Right cardiac atrium (tissue), 5 donors: ENCODE results near the gene IL10RB. TPM values are rescaled to one million over a fixed set of nuclear protein-coding genes. Genes with fewer than 3 reads are reported as not detected.

Source experiments
- ATAC-seq, 2 donors: fragments of 200-7000 bp; cut with Tn5 transposase; one replicate each; pipeline versions ENCODE4 v1.8.0 to v1.9.1; 2020; ENCODE audit warnings: moderate library complexity in 2 of 2, mild to moderate bottlenecking in 1 of 2
- DNase-seq, 3 donors: peaks; one replicate each; pipeline ENCODE4 v3.0.0-alpha.2; 2020
- H3K27ac ChIP-seq: one replicate; pipeline ENCODE4 v1.5.1; 2013; ENCODE audit warnings: mild to moderate bottlenecking, low read length, control low read depth, moderate library complexity
- H3K27me3 ChIP-seq: one replicate; pipeline ENCODE4 v1.6.1; 2013; ENCODE audit not compliant: control insufficient read depth, insufficient read depth
- H3K4me1 ChIP-seq: one replicate; pipeline ENCODE4 v1.6.1; 2013; ENCODE audit warnings: low read length; ENCODE audit not compliant: control insufficient read depth, insufficient read depth
- H3K4me3 ChIP-seq: one replicate; pipeline ENCODE4 v1.5.1; 2013; ENCODE audit warnings: low read length, control low read depth
- H3K9me3 ChIP-seq: one replicate; pipeline ENCODE4 v1.6.1; 2013; ENCODE audit warnings: low read length; ENCODE audit not compliant: control insufficient read depth
- WGBS: extraction: QIAGEN DNeasy Blood & Tissue Kit; methylation state at CpG from one replicate; pipeline ENCODE4 v1.1.7; 2013; 5-methylcytosine and 5-hydroxymethylcytosine counted together
- intact Hi-C, 4 donors: fragments of 100-400 bp; cut with DNase I; formaldehyde crosslinking; loops; one replicate each; pipeline versions ENCODE4 v1.11.0 to v1.14.0; 2022 to 2023
- polyA plus RNA-seq: library from polyadenylated mRNA; stranded (reverse); fragments of 200-250 nt; gene quantifications from one replicate; pipeline ENCODE4 v1.2.3, GENCODE V29; 2013
- total RNA-seq, 4 donors: library from RNA; stranded (reverse); fragmentation: NEBNext Ultra II Directional; extraction: Animal tissue kit (Norgen Biotek cat#: 25700); gene quantifications; one replicate each; pipeline ENCODE4 v1.2.1, GENCODE V29; 2021
- donor health status: healthy with polysubstance abuse.
- donor health status: DM: no; HTN: yes; CAD: no.
- donor health status: DM: no; HTN: no; CAD: no.
- donor health status: DM: no; HTN: yes; CAD: no; lungs with severe emphysema.
- donor health status: DM: yes; HTN: yes; CAD: no.

IL10RB gene
- total and polyA plus RNA-seq, 5 donors: 9.8 to 11.9 (median 11.5) TPM

DNA sequence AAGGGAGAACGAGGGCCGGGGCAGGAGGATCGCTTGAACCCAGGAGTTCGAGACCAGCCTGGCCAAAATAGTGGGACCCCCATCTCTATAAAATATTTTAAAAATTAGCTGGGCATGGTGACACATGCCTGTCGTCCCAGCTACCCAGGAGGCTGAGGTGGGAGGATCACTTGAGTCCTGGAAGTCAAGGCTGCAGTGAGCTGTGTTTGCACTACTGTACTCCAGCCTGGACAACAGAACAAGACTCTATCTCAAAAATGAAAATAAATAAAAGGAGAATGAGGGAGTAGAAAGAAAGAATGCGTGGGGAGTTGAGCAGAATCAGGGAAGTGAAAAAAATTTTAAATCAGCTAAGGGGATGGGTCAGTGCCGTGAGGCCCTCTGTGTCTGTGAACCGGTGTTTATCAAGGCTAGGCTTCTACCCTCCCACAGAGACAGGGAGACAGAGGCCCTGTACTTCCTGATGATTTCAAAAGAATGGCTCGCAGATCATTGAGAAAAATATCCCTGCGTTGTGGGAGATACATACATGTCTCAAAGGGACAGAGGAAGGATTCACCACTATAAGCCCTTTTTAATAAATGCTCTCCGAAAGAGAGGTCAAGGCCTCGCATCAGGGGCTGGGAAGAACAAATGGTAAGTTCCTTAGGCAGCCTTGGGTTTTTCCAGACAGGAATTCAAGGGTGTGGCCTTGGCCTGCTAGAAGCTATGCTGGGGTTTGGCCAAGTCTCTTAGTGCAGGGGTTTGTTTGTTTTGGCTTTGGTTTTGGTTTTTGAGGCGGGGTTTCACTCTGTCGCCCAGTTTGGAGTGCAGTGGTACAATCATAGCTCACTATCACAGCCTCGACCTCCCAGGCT, 20.7 kb downstream of the IL10RB start:
- Histone ChIP-seq H3K4me3 (no peak overlapping the region), H3K27ac (peak overlapping the region; percentile 82), H3K9me3 (no peaks in the 10 kb centered on the region), H3K27me3 (no peaks in the 10 kb centered on the region), H3K4me1 (peaks cover 14% of the 10 kb centered on the region)
- peak; percentile 65 to 81 (median 75) for DNase-seq
- intact Hi-C loops: no loop called here
- WGBS: 48% methylated on average over 15 of the region's 15 CpGs
- ATAC-seq: peak; percentile 85 to 89

DNA sequence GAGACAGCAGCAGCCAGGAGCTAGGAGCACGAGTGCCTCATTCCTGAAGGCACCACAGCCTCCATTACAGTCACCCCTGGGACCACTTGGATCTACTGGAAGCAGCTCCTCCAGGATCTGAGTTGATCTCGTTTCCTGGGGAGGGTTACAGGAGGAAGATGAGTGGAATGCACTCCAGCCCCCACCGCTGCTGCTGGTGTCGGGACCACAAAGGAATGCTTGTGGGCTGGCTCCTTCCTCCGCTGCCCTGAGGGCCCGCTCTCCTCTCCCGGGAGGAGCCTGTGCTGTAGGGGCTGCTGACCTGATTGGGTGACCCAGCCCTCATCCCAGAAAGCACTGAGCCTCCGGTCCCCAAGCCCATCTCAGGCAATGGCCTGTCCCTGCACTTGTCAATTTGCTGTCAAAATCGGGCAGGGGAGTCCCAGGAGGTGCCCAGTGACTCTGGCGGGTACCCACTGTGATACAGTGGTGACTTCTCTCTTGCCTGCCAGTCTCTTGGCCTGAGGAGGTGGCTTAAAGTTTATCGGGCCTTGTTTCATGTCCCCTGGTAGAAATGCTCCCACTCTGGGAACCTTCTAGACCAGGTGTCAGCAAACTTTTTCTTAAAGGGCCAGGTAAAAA, 23.1 kb downstream of the IL10RB start:
- intact Hi-C loops: no loop called here
- H3K27ac ChIP-seq: peak overlapping the region; percentile 66
- no peaks in the 10 kb centered on the region for H3K27me3 ChIP-seq
- 59% methylated on average over 11 of the region's 11 CpGs for WGBS
- no peak overlapping the region for H3K4me3 ChIP-seq
- peaks cover 14% of the 10 kb centered on the region for H3K4me1 ChIP-seq
- ATAC-seq: no peak
- no peak for DNase-seq
- no peaks in the 10 kb centered on the region for H3K9me3 ChIP-seq

GRCh38 chr21:33290441-33290840, 24.3 kb downstream of the IL10RB start:
- WGBS: 94% methylated on average over 11 of the region's 11 CpGs
- ATAC-seq (no peak), DNase-seq (no peak)
- Histone ChIP-seq H3K9me3 (no peaks in the 10 kb centered on the region), H3K4me3 (no peak overlapping the region), H3K4me1 (peaks cover 14% of the 10 kb centered on the region), H3K27me3 (no peaks in the 10 kb centered on the region), H3K27ac (no peak overlapping the region)
- intact Hi-C loops: no loop called here

- Histone ChIP-seq H3K4me1 (peaks cover 7% of the 10 kb centered on the region), H3K27ac (no peak overlapping the region), H3K9me3 (no peaks in the 10 kb centered on the region), H3K27me3 (no peaks in the 10 kb centered on the region), H3K4me3 (no peak overlapping the region)
- ATAC-seq: no peak
- DNase-seq: no peak
- intact Hi-C loops: no loop called here
- WGBS: 90% methylated on average over 9 of the region's 9 CpGs
Observed at GRCh38 chr21:33291686-33292085, 25.5 kb downstream of the IL10RB start.

- no peaks in the 10 kb centered on the region for H3K27me3 ChIP-seq
- intact Hi-C loops: no loop called here
- H3K27ac ChIP-seq: no peak overlapping the region
- DNase-seq (no peak), ATAC-seq (peak in 1 of 2 donors; percentile 10)
- no peaks in the 10 kb centered on the region for H3K9me3 ChIP-seq
- peaks cover 7% of the 10 kb centered on the region for H3K4me1 ChIP-seq
- H3K4me3 ChIP-seq: no peak overlapping the region
- WGBS: 72% methylated on average over 5 of the region's 5 CpGs
Observed at GRCh38 chr21:33292724-33293123, 26.6 kb downstream of the IL10RB start.

DNA sequence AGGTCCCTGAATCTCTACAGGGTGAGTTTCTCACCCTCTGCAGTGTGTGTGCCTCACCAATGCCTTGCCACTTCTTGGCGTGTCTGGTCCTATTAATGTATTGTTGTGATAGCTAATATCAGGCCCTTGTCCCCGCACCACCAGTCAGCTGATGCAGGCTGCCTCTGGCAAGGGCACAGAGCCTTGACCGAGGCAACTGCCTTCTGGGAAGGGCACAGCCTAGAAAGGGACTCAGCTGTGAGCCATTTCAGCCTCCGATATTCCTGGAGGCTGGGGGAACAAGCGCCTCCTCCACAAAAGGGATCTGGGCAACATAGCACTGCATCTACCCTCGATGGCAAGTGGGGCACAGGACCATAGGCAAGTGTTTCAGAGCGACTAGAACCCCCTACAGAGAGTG, 27.0 kb downstream of the IL10RB start:
- H3K27me3 ChIP-seq: no peaks in the 10 kb centered on the region
- no peak for ATAC-seq
- intact Hi-C loops: no loop called here
- peak overlapping the region; percentile 17 for H3K27ac ChIP-seq
- H3K4me3 ChIP-seq: no peak overlapping the region
- DNase-seq: no peak
- WGBS: 86% methylated on average over 7 of the region's 7 CpGs
- peaks cover 4% of the 10 kb centered on the region for H3K4me1 ChIP-seq
- no peaks in the 10 kb centered on the region for H3K9me3 ChIP-seq

- ATAC-seq: no peak
- peaks cover 4% of the 10 kb centered on the region for H3K4me1 ChIP-seq
- intact Hi-C loops: no loop called here
- H3K27me3 ChIP-seq: no peaks in the 10 kb centered on the region
- no peaks in the 10 kb centered on the region for H3K9me3 ChIP-seq
- WGBS: 67% methylated on average over 7 of the region's 7 CpGs
- no peak overlapping the region for H3K4me3 ChIP-seq
- no peak overlapping the region for H3K27ac ChIP-seq
- DNase-seq: no peak
Observed at GRCh38 chr21:33293811-33294216, 27.6 kb downstream of the IL10RB start.

DNA sequence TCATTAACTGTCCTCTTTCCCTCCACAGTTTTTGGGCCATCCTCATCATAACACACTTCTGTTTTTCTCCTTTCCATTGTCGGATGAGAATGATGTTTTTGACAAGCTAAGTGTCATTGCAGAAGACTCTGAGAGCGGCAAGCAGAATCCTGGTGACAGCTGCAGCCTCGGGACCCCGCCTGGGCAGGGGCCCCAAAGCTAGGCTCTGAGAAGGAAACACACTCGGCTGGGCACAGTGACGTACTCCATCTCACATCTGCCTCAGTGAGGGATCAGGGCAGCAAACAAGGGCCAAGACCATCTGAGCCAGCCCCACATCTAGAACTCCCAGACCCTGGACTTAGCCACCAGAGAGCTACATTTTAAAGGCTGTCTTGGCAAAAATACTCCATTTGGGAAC, 30.0 kb downstream of the IL10RB start:
- no peak for DNase-seq
- Histone ChIP-seq H3K9me3 (no peaks in the 10 kb centered on the region), H3K27me3 (no peaks in the 10 kb centered on the region), H3K4me3 (no peak overlapping the region), H3K27ac (no peak overlapping the region), H3K4me1 (peaks cover 5% of the 10 kb centered on the region)
- no peak for ATAC-seq
- intact Hi-C loops: no loop called here
- 91% methylated on average over 6 of the region's 6 CpGs for WGBS

DNA sequence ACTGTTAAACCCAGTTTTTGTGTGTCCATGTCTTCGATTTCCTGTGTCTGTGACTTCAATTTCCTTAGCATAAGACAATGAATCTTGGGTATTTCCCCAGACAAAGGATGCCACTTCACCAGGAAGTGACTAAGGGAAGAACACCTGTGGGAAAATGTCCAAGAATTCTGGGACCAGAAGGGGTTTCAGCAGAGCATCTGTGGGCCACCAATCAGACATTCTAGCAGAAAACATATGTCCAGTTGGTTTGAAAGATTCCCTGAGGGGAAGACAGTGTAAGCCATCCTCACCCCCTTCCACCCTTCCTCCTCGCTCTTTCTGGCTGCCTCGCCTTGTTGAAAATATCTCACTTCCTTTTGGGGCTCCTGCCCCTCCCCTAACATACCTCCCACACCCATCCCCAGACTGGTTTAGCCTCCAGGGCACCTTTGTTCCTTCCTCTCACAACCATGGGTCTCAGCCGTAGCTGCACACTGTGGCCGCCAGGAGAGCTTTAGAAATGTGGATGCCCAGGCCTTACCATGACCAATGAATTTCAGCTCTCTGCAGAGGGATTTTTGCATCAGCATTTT, 33.1 kb downstream of the IL10RB start:
- DNase-seq (no peak), ATAC-seq (peak; percentile 34 to 44)
- H3K4me3 ChIP-seq: no peak overlapping the region
- H3K4me1 ChIP-seq: peaks cover 14% of the 10 kb centered on the region
- no peaks in the 10 kb centered on the region for H3K9me3 ChIP-seq
- intact Hi-C loops: no loop called here
- H3K27me3 ChIP-seq: no peaks in the 10 kb centered on the region
- no peak overlapping the region for H3K27ac ChIP-seq
- WGBS: 64% methylated on average over 5 of the region's 5 CpGs

- Histone ChIP-seq H3K27ac (peak overlapping the region; percentile 91), H3K27me3 (no peaks in the 10 kb centered on the region), H3K9me3 (no peaks in the 10 kb centered on the region), H3K4me1 (peaks cover 14% of the 10 kb centered on the region), H3K4me3 (no peak overlapping the region)
- 45% methylated on average over 10 of the region's 10 CpGs for WGBS
- ATAC-seq (peak; percentile 54 to 59), DNase-seq (peak in 1 of 3 donors; percentile 64)
- intact Hi-C loops: no loop called here
Observed at GRCh38 chr21:33300701-33301631, 34.8 kb downstream of the IL10RB start.
